Upper lobe of left lung (tissue), 6 donors: ENCODE data around the gene HHAT. TPM values are rescaled to one million over a fixed set of nuclear protein-coding genes. Genes with fewer than 3 reads are reported as not detected.

ENCODE experiments used
- ATAC-seq, 2 donors: fragments of 200-7000 bp; cut with Tn5 transposase; one replicate each; pipeline ENCODE4 v1.9.1; 2022; ENCODE audit warnings: mild to moderate bottlenecking in 2 of 2, moderate library complexity in 2 of 2; ENCODE audit not compliant: low FRiP score in 2 of 2
- DNase-seq, 2 donors: peaks; one replicate each; pipeline ENCODE4 v3.0.0-alpha.2; 2019 to 2020
- H3K27ac ChIP-seq, 4 donors: fragments of 200-600 bp; sonication (generic); one replicate each; pipeline ENCODE4 v1.5.1; 2016 to 2019
- H3K27me3 ChIP-seq, 4 donors: fragments of 200-600 bp; sonication (generic); one replicate each; pipeline ENCODE4 v1.5.1; 2017 to 2019
- H3K36me3 ChIP-seq, 4 donors: fragments of 200-600 bp; sonication (generic); one replicate each; pipeline ENCODE4 v1.5.1; 2016 to 2019
- H3K4me1 ChIP-seq, 4 donors: fragments of 200-600 bp; sonication (generic); one replicate each; pipeline ENCODE4 v1.5.1; 2018 to 2019
- H3K4me3 ChIP-seq, 4 donors: fragments of 200-600 bp; sonication (generic); one replicate each; pipeline ENCODE4 v1.5.1; 2017 to 2019; ENCODE audit warnings: mild to moderate bottlenecking in 2 of 4, moderate library complexity in 1 of 4
- H3K9me3 ChIP-seq, 4 donors: fragments of 200-600 bp; sonication (generic); one replicate each; pipeline ENCODE4 v1.5.1; 2018 to 2019
- CTCF ChIP-seq, 6 experiments: fragments of 450-650 bp in 4 of 6; fragments of 200-600 bp in 2 of 6; sonication (generic) in 2 of 6; IDR thresholded peaks; one replicate each; pipeline ENCODE4 v1.5.1; 2016 to 2019; ENCODE audit warnings: antibody characterized with exemption in 6 of 6
- EP300 ChIP-seq, 4 donors: sonication (generic); formaldehyde crosslinking; IDR thresholded peaks; one replicate each; pipeline ENCODE4 v1.5.1; 2017; ENCODE audit warnings: antibody characterized with exemption in 4 of 4, control low read depth in 2 of 4
- POLR2A ChIP-seq, 4 donors: fragments of 450-650 bp; IDR thresholded peaks; one replicate each; pipeline ENCODE4 v1.5.1; 2016 to 2017; ENCODE audit warnings: antibody characterized with exemption in 4 of 4, mild to moderate bottlenecking in 2 of 4
- POLR2AphosphoS5 ChIP-seq, 2 donors: sonication (generic); formaldehyde crosslinking; IDR thresholded peaks; one replicate each; pipeline ENCODE4 v1.5.1; 2017; ENCODE audit warnings: antibody characterized with exemption in 2 of 2
- WGBS, 2 donors: methylation state at CpG; one replicate each; pipeline ENCODE4 v1.1.5; 2017 to 2018; 5-methylcytosine and 5-hydroxymethylcytosine counted together
- total RNA-seq, 6 donors: library from RNA; depleted of rRNA in 4 of 6; stranded (reverse); fragments of >200 nt in 4 of 6; gene quantifications; one replicate each; pipeline versions ENCODE4 v1.1.0 to v1.2.1, GENCODE V29; 2016 to 2021
- donor health status: DM: no; HTN: no; CAD: no; lungs with moderate emphysema.
- donor health status: DM: no; HTN: yes; CAD: no; lungs with severe emphysema.

Gene HHAT
- total RNA-seq, 6 donors from 2014 or later = 4.6 to 8.1 (median 5.7) TPM

- TF ChIP-seq EP300 (IDR thresholded peaks at IDR 0.05) (no peak), CTCF (IDR thresholded peaks at IDR 0.05) (peak in 5 of 6 experiments; percentile 31 to 68 (median 52))
- Histone ChIP-seq H3K9me3 (no peaks in the 10 kb centered on the region), H3K4me1 (no peaks in the 10 kb centered on the region), H3K4me3 (no peak overlapping the region), H3K36me3 (no peaks in the 10 kb centered on the region), H3K27me3 (no peaks in the 10 kb centered on the region), H3K27ac (no peak overlapping the region)
- ATAC-seq = peak; percentile 62 to 83
- DNase-seq = peak in 1 of 2 donors; percentile 75
- WGBS, 2 donors = 12 to 25% methylated on average over 2 to 3 of the region's 3 CpGs
These were observed 255.9 kb downstream of the HHAT start for GRCh38 chr1:210584439-210585113.

GRCh38 chr1:210586771-210587170 lies 258.1 kb downstream of the HHAT start:
- 58 to 60% methylated on average over 4 of the region's 4 CpGs for WGBS, 2 donors
- ATAC-seq (no peak), DNase-seq (no peak)
- Histone ChIP-seq H3K9me3 (no peaks in the 10 kb centered on the region), H3K27ac (no peak overlapping the region), H3K36me3 (no peaks in the 10 kb centered on the region), H3K4me3 (no peak overlapping the region), H3K27me3 (no peaks in the 10 kb centered on the region), H3K4me1 (no peaks in the 10 kb centered on the region)
- no peak for TF ChIP-seq EP300 (IDR thresholded peaks at IDR 0.05)
- TF ChIP-seq POLR2A (IDR thresholded peaks at IDR 0.05) = no peak
- TF ChIP-seq POLR2AphosphoS5 (IDR thresholded peaks at IDR 0.05) = no peak
- TF ChIP-seq CTCF (IDR thresholded peaks at IDR 0.05) = no peak

- DNase-seq (peak in 1 of 2 donors; percentile 33), ATAC-seq (peak; percentile 7 to 67)
- WGBS, 2 donors = 78 to 80% methylated on average over 4 of the region's 4 CpGs
These were observed 258.9 kb downstream of the HHAT start for GRCh38 chr1:210587566-210587965.

GRCh38 chr1:210588357-210588756 lies 259.7 kb downstream of the HHAT start:
- ATAC-seq = no peak
- Histone ChIP-seq H3K27ac (no peak overlapping the region), H3K36me3 (no peaks in the 10 kb centered on the region), H3K27me3 (no peaks in the 10 kb centered on the region), H3K4me1 (no peaks in the 10 kb centered on the region), H3K4me3 (no peak overlapping the region), H3K9me3 (no peaks in the 10 kb centered on the region)
- TF ChIP-seq POLR2AphosphoS5 (IDR thresholded peaks at IDR 0.05) (no peak), POLR2A (IDR thresholded peaks at IDR 0.05) (no peak), EP300 (IDR thresholded peaks at IDR 0.05) (no peak), CTCF (IDR thresholded peaks at IDR 0.05) (no peak)
- 95 to 96% methylated on average over 3 of the region's 3 CpGs for WGBS, 2 donors
- no peak for DNase-seq

More at GRCh38 chr1:210587566-210587965, 258.9 kb downstream of the HHAT start:
- TF ChIP-seq EP300 (IDR thresholded peaks at IDR 0.05) (no peak), POLR2A (IDR thresholded peaks at IDR 0.05) (no peak), CTCF (IDR thresholded peaks at IDR 0.05) (no peak), POLR2AphosphoS5 (IDR thresholded peaks at IDR 0.05) (no peak)
- no peaks in the 10 kb centered on the region for H3K9me3 ChIP-seq
- no peaks in the 10 kb centered on the region for H3K36me3 ChIP-seq
- no peaks in the 10 kb centered on the region for H3K4me1 ChIP-seq
- H3K4me3 ChIP-seq = no peak overlapping the region
- no peaks in the 10 kb centered on the region for H3K27me3 ChIP-seq
- H3K27ac ChIP-seq = no peak overlapping the region

- Histone ChIP-seq H3K27me3 (no peaks in the 10 kb centered on the region), H3K4me3 (no peak overlapping the region), H3K27ac (no peak overlapping the region), H3K36me3 (no peaks in the 10 kb centered on the region), H3K9me3 (no peaks in the 10 kb centered on the region), H3K4me1 (no peaks in the 10 kb centered on the region)
- TF ChIP-seq POLR2A (IDR thresholded peaks at IDR 0.05) (no peak), POLR2AphosphoS5 (IDR thresholded peaks at IDR 0.05) (no peak), CTCF (IDR thresholded peaks at IDR 0.05) (no peak), EP300 (IDR thresholded peaks at IDR 0.05) (no peak)
- ATAC-seq (no peak), DNase-seq (no peak)
- 70 to 85% methylated on average over 3 of the region's 3 CpGs for WGBS, 2 donors
These were observed 260.2 kb downstream of the HHAT start for GRCh38 chr1:210588946-210589345.
